HAP-1 (cell line): ENCODE results near the gene CST9L.

ENCODE experiments used
- DNase-seq, 2 experiments: peaks; one replicate each; pipeline ENCODE4 v3.0.0-alpha.2; 2016 to 2020; ENCODE audit warnings: low spot score in 2 of 2
- H3K27me3 ChIP-seq: fragments of 250-450 bp; sonication (Bioruptor Pico); 2 replicates; pipeline ENCODE4 v1.5.1; 2020; ENCODE audit warnings: low read depth, mild to moderate bottlenecking, moderate library complexity
- H3K36me3 ChIP-seq: fragments of 250-450 bp; sonication (Bioruptor Pico); replicated peaks from 2 replicates; pipeline ENCODE4 v1.5.1; 2020; ENCODE audit warnings: mild to moderate bottlenecking
- H3K4me1 ChIP-seq: fragments of 250-450 bp; sonication (Bioruptor Pico); 2 replicates; pipeline ENCODE4 v1.5.1; 2020; ENCODE audit warnings: mild to moderate bottlenecking
- H3K4me3 ChIP-seq: fragments of 250-450 bp; sonication (Bioruptor Pico); 2 replicates; pipeline ENCODE4 v1.5.1; 2020; ENCODE audit warnings: mild to moderate bottlenecking, moderate library complexity
- H3K9me3 ChIP-seq: fragments of 250-450 bp; sonication (Bioruptor Pico); 2 replicates; pipeline ENCODE4 v1.5.1; 2020; ENCODE audit warnings: mild to moderate bottlenecking, moderate library complexity
- in situ Hi-C: fragments of 300-500 bp; cut with MboI; formaldehyde crosslinking; loops from 3 replicates; pipeline ENCODE4 v1.14.3; 2020; ENCODE audit warnings: low sequenced_read_pairs, inconsistent platforms, mixed read lengths

CST9L gene

DNA sequence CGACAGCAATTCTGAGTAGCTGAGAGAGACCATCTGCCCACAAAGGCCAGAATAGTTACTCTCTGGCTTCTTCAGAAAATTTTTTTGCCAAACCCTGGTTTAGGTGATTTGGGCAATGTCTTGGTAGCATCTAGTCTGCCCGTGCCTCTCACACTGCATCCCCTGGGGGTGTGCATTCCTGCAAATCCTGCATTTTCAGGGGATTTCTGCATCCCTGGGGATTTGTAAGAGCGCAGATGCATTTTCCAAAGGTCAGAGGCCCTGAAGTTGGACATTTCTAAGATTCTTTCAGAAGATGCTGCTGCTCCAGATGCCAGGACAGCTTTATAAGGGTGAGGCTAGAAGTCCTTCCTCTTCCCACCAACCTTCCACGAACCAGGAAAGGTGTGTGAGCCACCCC, 33.4 kb upstream of the CST9L start:
- no peak for DNase-seq
- no peaks in the 10 kb centered on the region for H3K9me3 ChIP-seq
- H3K27me3 ChIP-seq, result no peaks in the 10 kb centered on the region
- no peaks in the 10 kb centered on the region for H3K36me3 ChIP-seq
- H3K4me3 ChIP-seq, result no peak overlapping the region
- in situ Hi-C loops, result no loop called here
- H3K4me1 ChIP-seq, result peaks cover 5% of the 10 kb centered on the region

- H3K27me3 ChIP-seq, result no peaks in the 10 kb centered on the region
- peaks cover 12% of the 10 kb centered on the region for H3K4me1 ChIP-seq
- H3K36me3 ChIP-seq, result no peaks in the 10 kb centered on the region
- in situ Hi-C loops, result no loop called here
- no peak overlapping the region for H3K4me3 ChIP-seq
- no peaks in the 10 kb centered on the region for H3K9me3 ChIP-seq
- DNase-seq, result no peak
These were observed 30.2 kb upstream of the CST9L start for GRCh38 chr20:23598481-23598880.

DNA sequence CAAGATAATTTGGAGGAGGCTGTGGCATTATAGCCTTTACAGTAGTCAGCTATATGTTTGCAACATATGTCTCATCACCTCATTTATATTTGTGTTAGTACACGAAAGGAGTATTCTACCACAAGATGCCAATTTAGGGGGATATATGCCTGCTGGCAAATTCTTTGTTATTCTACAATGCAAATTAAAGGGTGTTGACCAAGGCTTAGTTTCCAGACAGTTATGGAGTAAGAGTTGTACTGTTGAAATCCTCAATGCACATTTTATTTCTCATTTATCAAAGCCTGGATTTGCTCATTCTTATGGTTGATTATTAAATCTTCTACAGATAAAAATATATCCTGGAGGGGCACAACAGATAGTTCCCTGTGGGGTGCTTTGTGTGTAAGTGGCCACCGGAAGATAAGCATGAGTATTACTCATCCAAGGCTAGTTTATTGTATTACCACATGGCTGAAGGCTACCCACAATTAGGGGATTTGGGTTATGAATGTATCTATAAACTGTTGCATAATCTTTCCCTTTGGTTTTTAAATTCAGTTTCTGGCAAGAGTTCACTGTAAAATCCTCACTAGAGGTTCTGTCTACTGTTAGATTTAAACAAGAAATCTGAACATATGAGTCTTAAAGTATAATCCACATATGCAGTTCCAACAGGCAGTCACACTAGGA, 28.4 kb upstream of the CST9L start:
- Histone ChIP-seq H3K9me3 (no peaks in the 10 kb centered on the region), H3K4me1 (peaks cover 12% of the 10 kb centered on the region), H3K4me3 (no peak overlapping the region), H3K36me3 (no peaks in the 10 kb centered on the region), H3K27me3 (no peaks in the 10 kb centered on the region)
- in situ Hi-C loops, result no loop called here
- DNase-seq, result peak in 1 of 2 experiments; percentile 30

- in situ Hi-C loops, result no loop called here
- no peak for DNase-seq
- Histone ChIP-seq H3K36me3 (no peaks in the 10 kb centered on the region), H3K27me3 (no peaks in the 10 kb centered on the region), H3K4me1 (peaks cover 12% of the 10 kb centered on the region), H3K9me3 (no peaks in the 10 kb centered on the region), H3K4me3 (no peak overlapping the region)
These were observed 27.7 kb upstream of the CST9L start for GRCh38 chr20:23595941-23596340.

- Histone ChIP-seq H3K9me3 (no peaks in the 10 kb centered on the region), H3K36me3 (no peaks in the 10 kb centered on the region), H3K27me3 (no peaks in the 10 kb centered on the region), H3K4me3 (no peak overlapping the region), H3K4me1 (no peaks in the 10 kb centered on the region)
- in situ Hi-C loops, result no loop called here
- DNase-seq, result no peak
These were observed 20.4 kb upstream of the CST9L start for GRCh38 chr20:23588434-23589403.

DNA sequence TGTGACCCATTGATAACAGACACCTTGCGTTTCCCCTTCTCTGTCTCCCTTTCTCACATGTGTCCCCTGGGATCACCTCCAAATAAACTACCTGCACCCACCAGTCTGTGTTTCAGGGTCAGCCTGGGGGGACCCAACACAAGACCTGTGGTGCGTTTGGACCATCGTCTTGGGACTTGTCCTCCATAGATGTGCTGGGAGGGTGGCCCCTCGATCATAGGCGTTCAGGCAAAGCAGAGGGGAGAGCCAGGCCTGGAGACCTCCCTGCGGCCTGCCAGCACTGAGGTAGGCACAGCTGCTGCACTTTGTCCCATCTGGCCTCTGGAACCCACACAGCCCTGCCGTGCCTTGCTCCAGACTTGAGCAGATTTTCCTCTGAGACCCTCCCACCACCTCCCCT, 19.3 kb upstream of the CST9L start:
- no peaks in the 10 kb centered on the region for H3K36me3 ChIP-seq
- H3K9me3 ChIP-seq, result no peaks in the 10 kb centered on the region
- in situ Hi-C loops, result no loop called here
- no peaks in the 10 kb centered on the region for H3K27me3 ChIP-seq
- no peaks in the 10 kb centered on the region for H3K4me1 ChIP-seq
- H3K4me3 ChIP-seq, result no peak overlapping the region
- no peak for DNase-seq

- Histone ChIP-seq H3K27me3 (no peaks in the 10 kb centered on the region), H3K36me3 (no peaks in the 10 kb centered on the region), H3K4me1 (no peaks in the 10 kb centered on the region), H3K9me3 (no peaks in the 10 kb centered on the region), H3K4me3 (no peak overlapping the region)
- in situ Hi-C loops, result no loop called here
- DNase-seq, result no peak
These were observed 18.6 kb upstream of the CST9L start for GRCh38 chr20:23586735-23587525.

DNA sequence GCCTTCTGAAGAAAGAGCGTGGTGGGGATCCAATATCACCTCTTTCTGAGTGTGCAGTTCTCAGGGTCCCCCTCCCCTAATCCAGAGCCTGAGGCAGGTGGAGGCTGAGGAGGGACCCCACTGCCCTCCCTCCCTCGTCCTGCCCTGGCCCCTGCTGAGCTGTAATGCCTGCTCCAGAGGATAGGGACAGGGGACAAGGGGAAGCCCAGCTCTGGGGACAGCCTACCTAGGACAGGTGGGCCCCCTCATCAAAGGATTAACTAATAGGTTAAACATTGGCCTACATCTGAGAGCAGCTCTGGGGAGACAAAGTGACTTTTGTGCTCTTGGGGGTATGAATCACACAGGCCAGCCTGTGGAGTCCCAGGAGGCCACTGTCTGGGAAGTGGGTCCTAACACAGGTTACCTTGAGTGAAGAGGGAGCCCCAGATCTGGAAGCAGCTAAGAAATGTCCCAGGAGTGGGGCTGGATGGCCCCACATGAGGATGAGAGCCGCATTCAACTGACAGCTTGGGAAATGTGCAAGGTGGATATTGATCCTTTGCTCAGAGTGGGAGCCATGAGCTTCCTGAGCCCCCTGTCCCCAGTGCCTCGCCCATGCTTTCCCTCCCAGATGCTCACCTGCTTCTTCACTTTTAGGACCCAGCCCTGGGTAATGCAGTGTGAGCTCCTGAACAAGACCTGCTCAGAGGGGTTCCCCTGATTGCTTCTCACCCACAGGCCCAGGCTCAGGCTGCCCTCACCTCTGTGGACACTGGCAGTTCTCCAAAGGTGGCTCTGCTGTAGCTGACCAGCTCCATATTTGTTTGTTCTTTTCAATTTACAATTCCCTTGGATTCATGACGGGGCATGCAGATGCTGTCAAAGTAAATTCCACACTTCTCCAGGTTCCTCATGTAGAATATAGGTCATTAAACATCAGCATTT, 17.8 kb upstream of the CST9L start:
- in situ Hi-C loops, result no loop called here
- no peak for DNase-seq

GRCh38 chr20:23585449-23585807, 17.1 kb upstream of the CST9L start:
- no peaks in the 10 kb centered on the region for H3K36me3 ChIP-seq
- no peak overlapping the region for H3K4me3 ChIP-seq
- no peaks in the 10 kb centered on the region for H3K27me3 ChIP-seq
- in situ Hi-C loops, result no loop called here
- H3K4me1 ChIP-seq, result no peaks in the 10 kb centered on the region
- no peak for DNase-seq
- no peaks in the 10 kb centered on the region for H3K9me3 ChIP-seq

More for the DNA sequence above, 17.8 kb upstream of the CST9L start:
- no peaks in the 10 kb centered on the region for H3K36me3 ChIP-seq
- no peaks in the 10 kb centered on the region for H3K27me3 ChIP-seq
- no peaks in the 10 kb centered on the region for H3K4me1 ChIP-seq
- no peaks in the 10 kb centered on the region for H3K9me3 ChIP-seq
- H3K4me3 ChIP-seq, result no peak overlapping the region

DNA sequence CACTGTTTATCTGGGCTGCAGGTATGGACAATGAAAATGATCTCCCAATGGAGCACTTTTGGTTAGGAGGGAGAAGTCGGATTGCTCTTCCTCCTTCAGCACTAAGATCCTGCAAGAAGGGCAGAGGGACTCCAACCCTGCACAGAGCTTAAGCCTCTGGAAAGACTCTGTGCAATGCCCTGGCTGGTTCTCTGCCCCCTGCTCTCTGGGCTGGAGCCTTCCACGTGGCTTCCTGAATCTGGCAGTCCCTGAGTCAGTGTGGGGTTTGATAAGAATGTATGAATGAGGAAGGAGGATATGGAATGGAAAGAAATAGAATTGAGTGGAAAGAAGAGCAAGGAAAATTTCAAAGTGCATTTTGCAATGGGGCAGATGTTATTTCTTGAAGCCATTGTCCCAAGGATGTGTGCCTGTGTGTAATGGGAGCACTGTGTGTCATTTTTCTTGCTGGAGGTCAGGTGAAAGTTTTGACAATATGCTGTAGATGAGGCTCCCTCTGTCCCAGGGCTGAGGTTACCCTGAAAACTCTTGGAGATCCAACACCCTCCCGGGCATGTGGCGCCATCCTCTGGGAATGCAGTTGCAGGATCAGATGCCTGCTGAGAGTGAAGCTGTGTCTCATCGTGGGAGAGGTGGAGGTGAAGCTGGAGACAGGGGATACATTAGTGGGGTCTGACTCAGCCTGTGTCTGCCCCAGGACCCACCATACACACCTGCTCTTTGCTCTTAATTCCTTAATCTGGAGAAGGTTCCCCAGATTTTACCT, 16.3 kb upstream of the CST9L start:
- in situ Hi-C loops, result no loop called here
- DNase-seq, result no peak
- H3K36me3 ChIP-seq, result no peaks in the 10 kb centered on the region

DNA sequence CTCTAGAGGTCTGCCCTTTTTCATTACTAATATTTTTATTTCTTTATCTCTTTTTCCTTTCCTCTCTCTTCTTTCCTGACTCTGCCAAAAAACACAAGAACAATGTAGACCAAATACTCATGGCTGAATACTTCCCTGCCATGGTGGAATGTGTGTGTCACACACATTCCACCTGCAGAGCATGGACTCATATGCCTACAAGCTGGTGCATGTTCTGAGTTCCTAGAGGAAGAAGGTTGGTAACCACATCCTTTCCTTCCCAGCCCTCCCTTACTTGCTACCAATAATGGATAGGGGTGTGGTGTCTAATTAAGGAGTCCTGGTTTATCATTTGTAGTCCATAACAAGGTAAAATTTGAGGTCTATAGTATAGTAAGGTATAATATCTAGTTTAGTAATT, 15.2 kb upstream of the CST9L start:
- Histone ChIP-seq H3K36me3 (no peaks in the 10 kb centered on the region), H3K4me3 (no peak overlapping the region), H3K4me1 (no peaks in the 10 kb centered on the region), H3K9me3 (no peaks in the 10 kb centered on the region), H3K27me3 (no peaks in the 10 kb centered on the region)
- in situ Hi-C loops, result no loop called here
- DNase-seq, result no peak

More for the DNA sequence above, 16.3 kb upstream of the CST9L start:
- Histone ChIP-seq H3K27me3 (no peaks in the 10 kb centered on the region), H3K4me3 (no peak overlapping the region), H3K4me1 (no peaks in the 10 kb centered on the region), H3K9me3 (no peaks in the 10 kb centered on the region)

- no peak overlapping the region for H3K4me3 ChIP-seq
- H3K4me1 ChIP-seq, result no peaks in the 10 kb centered on the region
- DNase-seq, result no peak
- no peaks in the 10 kb centered on the region for H3K27me3 ChIP-seq
- no peaks in the 10 kb centered on the region for H3K9me3 ChIP-seq
- no peaks in the 10 kb centered on the region for H3K36me3 ChIP-seq
- in situ Hi-C loops, result no loop called here
These were observed 14.0 kb upstream of the CST9L start for GRCh38 chr20:23582293-23582692.
